HTERT RPE-1 (cell line): ENCODE results near the gene SMOC2.
"Not testable (repeated sequence)": the region's sequence is repeated elsewhere in the genome, so short reads cannot be mapped to it uniquely, and the experiment has no call there.

Experiments
- in situ Hi-C: fragments of 300-500 bp; cut with MboI; formaldehyde crosslinking; loops from 4 replicates; pipeline ENCODE4 v1.14.3; 2020; ENCODE audit warnings: low sequenced_read_pairs

SMOC2 gene

GRCh38 chr6:168598251-168599117 is 157.5 kb downstream of the SMOC2 start:
- in situ Hi-C loops = no loop called here

DNA sequence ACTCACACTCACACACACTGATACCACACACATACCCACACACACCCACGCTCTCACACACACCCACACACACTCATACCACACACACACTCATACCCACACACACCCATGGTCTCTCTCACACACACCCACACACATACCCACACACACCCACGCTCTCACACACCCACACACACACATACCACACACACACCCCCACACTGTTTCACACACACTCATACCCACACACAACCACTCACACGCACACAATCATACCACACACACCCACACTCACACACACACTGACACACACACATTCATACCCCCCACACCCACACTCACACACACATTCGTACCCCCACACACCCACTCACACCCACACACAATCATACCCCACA is 158.1 kb downstream of the SMOC2 start:
- in situ Hi-C loops = no loop called here

GRCh38 chr6:168599769-168600330 is 158.9 kb downstream of the SMOC2 start:
- in situ Hi-C loops = no loop called here

DNA sequence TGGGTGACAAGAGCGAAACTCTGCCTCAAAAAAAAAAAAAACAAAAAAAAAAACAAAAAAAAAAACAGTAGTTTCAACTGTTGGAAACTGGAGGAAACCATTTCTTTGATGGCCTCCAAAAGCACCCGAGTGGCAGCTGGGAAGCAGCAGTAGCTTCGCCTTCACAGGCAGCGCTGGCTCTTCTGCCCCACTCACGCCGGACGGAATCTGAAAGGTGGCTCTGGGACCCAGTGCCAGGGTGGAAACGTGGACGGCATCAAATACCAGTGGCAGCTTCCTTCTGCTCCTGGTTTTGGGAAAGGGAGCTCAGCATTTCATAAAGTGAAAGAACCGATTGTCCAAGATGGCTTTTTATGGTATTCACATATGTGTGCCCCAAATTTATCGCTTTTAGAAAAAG is 159.4 kb downstream of the SMOC2 start:
- in situ Hi-C loops = no loop called here

- in situ Hi-C loops = no loop called here
These were observed 160.1 kb downstream of the SMOC2 start for GRCh38 chr6:168601111-168601510.

DNA sequence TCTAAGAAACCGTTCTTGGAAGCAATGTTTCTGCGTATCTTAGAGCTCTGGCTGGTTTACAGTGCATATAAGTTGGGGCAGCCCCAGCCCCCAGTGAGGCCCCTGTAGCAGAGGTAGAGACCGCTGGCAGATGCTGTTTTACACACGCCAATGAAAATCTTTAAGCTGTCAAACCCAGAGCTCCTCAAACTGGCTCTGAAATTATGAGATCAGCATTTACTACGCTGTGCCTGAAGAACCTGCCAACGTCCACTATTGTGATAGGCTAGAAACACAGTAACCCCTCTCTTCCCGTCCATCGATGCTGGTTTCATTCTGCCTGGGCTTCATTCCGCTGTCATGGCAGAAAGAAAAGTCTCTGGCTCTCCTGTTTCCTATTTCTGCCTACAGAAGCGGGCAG is 160.6 kb downstream of the SMOC2 start:
- in situ Hi-C loops = no loop called here

GRCh38 chr6:168602576-168602975 is 161.6 kb downstream of the SMOC2 start:
- in situ Hi-C loops = no loop called here

- in situ Hi-C loops = no loop called here
These were observed 162.2 kb downstream of the SMOC2 start for GRCh38 chr6:168603234-168603633.

DNA sequence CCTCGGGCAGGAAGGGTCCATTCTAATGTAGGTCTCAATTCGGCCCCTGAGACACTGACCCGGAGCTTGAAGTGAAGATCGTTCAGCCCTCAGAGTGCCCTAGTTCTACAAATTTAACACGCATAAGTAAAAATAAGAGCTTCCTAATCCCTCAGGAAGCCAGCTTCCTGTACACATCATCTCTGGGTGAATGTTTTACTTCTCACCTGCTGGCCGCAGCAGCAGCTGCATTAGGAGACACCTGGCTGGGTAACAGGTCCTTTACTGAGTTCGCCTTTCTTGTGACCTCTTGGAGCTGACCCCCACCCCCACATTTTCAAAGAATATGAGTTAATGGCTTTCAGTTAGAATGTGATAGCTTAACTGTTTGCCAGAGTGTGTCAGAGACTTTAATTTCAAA is 165.0 kb downstream of the SMOC2 start:
- in situ Hi-C loops = no loop called here

DNA sequence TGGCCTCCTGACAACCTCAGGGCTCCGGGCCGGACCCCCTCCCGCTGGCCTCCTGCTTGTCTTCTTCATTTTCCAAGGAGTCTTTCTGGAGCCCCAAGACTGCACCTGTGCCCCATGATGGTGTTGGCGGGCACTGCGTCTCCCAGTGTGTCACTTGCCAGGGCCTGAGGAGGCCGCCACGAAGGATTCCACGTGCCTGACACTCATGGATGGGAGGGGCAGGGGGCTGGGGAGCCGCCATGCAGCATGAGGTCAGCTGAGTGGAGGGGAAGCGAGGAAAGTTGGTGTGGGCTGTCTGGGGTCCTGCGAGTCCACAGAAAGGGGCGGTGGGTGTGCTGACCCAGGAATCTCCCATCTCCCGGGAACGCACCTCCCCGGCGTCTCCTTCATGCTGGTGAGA is 165.7 kb downstream of the SMOC2 start:
- in situ Hi-C loops = no loop called here

DNA sequence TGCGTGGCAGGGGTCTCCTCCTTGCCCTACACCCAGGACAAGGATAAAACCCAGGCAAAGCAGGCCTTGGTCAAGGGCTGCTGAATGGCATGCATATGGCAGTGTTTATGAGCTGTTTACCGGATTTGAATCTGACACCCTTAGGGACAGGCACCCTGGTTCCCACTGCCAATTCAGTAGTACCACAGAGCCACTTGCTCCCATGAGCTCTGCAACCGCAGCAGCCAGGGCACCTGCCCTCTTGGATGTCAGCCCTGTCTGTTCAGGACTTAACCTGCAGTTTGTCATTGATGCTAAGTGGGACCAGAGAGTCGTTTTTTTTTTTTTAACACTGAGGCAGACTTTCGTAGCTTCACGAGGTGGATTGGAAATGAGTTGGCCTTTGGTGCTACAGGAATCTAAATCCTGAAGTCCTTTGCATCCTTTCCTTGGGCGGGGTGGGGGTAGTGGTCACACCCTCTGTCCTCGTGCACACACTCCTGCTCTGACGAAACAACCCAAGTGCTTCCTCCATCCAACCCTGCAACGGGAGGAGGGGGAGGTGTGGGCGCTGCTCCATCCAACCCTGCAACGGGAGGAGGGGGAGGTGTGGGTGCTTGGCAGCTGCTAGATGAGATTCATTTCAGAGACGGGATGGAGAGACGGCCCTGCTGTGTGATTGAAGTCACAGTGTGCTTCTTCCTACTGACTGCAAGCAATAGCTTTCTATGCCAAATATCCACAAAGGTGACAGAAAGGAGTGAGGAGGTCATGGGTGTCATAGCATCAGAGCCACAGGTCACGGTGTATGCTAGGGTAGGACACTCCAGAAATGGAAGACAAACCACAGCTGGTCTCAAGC is 166.5 kb downstream of the SMOC2 start:
- in situ Hi-C loops = no loop called here

DNA sequence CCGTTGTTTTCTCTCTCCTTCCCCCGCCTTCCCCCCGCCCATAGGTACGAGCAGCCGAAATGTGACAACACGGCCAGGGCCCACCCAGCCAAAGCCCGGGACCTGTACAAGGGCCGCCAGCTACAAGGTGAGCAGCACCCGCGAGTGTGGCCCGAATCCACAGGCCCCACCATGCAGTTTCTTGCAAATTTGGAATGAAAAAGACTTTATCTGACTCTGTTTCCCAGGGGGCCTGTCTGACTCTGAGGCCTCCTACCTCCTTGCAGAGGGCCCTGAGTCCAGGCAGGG is 167.1 kb downstream of the SMOC2 start:
- in situ Hi-C loops = no loop called here

- in situ Hi-C loops = no loop called here
These were observed 168.2 kb downstream of the SMOC2 start for GRCh38 chr6:168609026-168609685.

DNA sequence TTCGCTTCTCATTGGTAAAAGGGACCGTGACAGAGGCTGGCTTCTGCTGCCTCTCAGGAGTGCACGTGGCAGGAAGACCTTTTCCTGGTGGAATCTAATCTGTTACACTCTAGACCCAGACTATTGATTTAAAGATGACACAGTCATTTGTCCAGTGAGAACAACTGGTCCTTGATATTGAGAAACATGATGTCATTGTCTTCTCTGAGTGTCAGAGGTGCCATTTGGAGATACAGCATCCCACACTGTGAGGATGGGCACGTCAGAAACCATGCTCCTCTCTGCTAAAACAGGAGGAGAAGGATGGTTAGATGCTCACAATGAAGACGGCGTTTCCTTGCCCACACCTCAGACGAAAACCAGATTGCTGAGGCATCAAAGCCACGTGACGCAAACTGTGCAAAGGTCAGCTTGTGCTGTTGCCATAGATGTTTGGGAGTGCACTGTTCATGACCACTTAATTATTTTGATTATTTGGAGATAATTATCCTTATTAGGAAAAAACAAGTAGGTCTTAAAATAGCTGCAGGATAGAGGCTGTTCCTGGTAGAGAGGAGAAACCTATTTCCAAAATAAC is 169.0 kb downstream of the SMOC2 start:
- in situ Hi-C loops = no loop called here

DNA sequence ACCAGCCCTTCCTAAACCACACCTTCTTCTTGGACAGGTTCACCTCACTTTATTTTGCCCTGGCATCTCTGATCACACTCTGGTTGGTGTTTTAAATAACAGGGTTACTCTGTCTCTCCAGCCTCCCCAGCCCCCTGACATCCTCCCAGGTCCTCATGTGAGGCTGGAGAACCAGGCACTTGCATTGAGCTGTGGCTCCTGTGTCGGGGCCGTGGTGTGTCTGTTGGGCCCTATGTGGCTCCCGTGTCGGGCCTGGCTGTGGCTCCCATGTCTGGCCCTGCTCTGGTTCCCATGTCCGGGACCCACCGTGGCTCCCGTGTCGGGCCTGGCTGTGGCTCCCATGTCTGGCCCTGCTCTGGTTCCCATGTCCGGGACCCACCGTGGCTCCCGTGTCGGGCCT is 170.0 kb downstream of the SMOC2 start:
- in situ Hi-C loops = not testable (repeated sequence)

DNA sequence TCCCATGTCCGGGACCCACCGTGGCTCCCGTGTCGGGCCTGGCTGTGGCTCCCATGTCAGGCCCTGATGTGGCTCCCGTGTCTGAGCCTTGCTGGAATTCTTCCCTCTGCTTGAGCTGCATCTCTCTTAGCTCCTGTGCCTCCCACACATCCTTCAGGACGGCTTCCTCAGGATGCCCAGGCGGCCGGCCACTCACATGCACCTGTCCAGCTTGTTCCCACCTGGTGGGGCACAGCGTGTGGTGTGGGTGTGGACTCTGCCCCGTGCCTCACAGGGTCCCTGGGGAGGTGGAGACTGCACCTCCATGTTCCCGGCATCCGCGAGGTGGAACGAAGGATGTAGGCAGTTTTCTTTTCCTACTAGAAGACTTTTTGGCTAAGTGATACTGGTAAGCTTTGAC is 170.7 kb downstream of the SMOC2 start:
- in situ Hi-C loops = no loop called here

DNA sequence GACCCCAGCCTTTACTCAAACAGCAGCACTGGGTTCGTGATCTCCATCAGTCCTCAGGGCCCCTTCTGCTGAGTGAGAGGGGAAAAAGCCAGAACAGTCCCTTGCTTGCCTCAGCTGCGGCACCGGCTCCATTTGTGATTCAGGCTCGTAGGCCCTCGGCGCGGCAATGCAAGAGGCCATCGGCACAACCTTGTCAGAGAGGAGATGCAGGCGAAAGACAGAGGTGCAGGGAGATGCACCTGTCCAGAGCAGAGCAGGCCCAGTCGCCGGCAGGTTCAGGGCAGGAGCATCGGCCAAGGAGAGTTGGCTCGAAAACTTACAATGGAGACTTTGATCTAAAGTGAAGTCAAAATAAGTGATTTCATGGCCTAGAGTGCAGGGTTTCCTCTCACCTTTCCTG is 171.6 kb downstream of the SMOC2 start:
- in situ Hi-C loops = no loop called here

- in situ Hi-C loops = no loop called here
These were observed 174.9 kb downstream of the SMOC2 start for GRCh38 chr6:168615837-168616236.

- in situ Hi-C loops = no loop called here
These were observed 176.1 kb downstream of the SMOC2 start for GRCh38 chr6:168616816-168617765.
